ENCODE measurements around the gene NDUFB2. TPM values are rescaled to one million over a fixed set of nuclear protein-coding genes. Genes with fewer than 3 reads are reported as not detected.

The NDUFB2 gene
- total RNA-seq, 1 experiment from 2014 or later, result 152 TPM

- ChIA-PET POLR2A (interaction anchor here (0.6 to 1.5 kb wide), 2 partner anchors 13 to 176 kb away, joined by 3 to 10 read pairs; partner anchors contain the start of gene DENND2A), CTCF (interaction anchor here (0.6 to 3.2 kb wide), 38 partner anchors 9 to 357 kb away, joined by 3 to 55 read pairs (median 4); partner anchors contain the start of genes ADCK2, DENND2A and NDUFB2)
- no peak for TF ChIP-seq FOXP4 (CRISPR knock-in tag; IDR thresholded peaks at IDR 0.05)
- no peak for TF ChIP-seq CREM (CRISPR knock-in tag; IDR thresholded peaks at IDR 0.05)
- TF ChIP-seq ATF3 (CRISPR knock-in tag; conservative IDR thresholded peaks at IDR 0.05), result no peak
- no peak for TF ChIP-seq SP1 (CRISPR knock-in tag; conservative IDR thresholded peaks at IDR 0.05)
- no peak for TF ChIP-seq AR (CRISPR knock-in tag; IDR thresholded peaks at IDR 0.05)
- TF ChIP-seq STAT6 (CRISPR knock-in tag; conservative IDR thresholded peaks at IDR 0.05; ENCODE audit: low read depth), result no peak
- Mint-ChIP-seq H3K4me1 (peaks cover 11% of the 10 kb centered on the region), H3K27me3 (ENCODE audit: low read depth) (no peaks in the 10 kb centered on the region), H3K36me3 (no peaks in the 10 kb centered on the region), H3K4me3 (no peak overlapping the region), H3K9me3 (peaks cover 3% of the 10 kb centered on the region; the same call in 1 of the 2 replicates), H3K27ac (no peak overlapping the region)
- DNase-seq (ENCODE audit: low spot score) (no peak), ATAC-seq (no peak)
These were observed 42.5 kb upstream of the NDUFB2 start for GRCh38 chr7:140654109-140654387.

GRCh38 chr7:140654661-140655060 is 41.8 kb upstream of the NDUFB2 start:
- H3K9me3 Mint-ChIP-seq, result peaks cover 3% of the 10 kb centered on the region; the same call in 1 of the 2 replicates
- no peak for ATAC-seq
- TF ChIP-seq CREB1 (CRISPR knock-in tag; IDR thresholded peaks at IDR 0.05), result no peak
- no peak for TF ChIP-seq ZNF423 (CRISPR knock-in tag; IDR thresholded peaks at IDR 0.05)
- TF ChIP-seq AFF4 (CRISPR knock-in tag; IDR thresholded peaks at IDR 0.05; ENCODE audit: borderline replicate concordance), result no peak
- TF ChIP-seq SOX15 (CRISPR knock-in tag; IDR thresholded peaks at IDR 0.05), result no peak
- TF ChIP-seq RELA (CRISPR knock-in tag; IDR thresholded peaks at IDR 0.05; ENCODE audit: borderline replicate concordance), result no peak
- TF ChIP-seq USF1 (CRISPR knock-in tag; IDR thresholded peaks at IDR 0.05), result no peak
- TF ChIP-seq ZNF532 (CRISPR knock-in tag; IDR thresholded peaks at IDR 0.05; ENCODE audit: borderline replicate concordance), result no peak
- no peak for TF ChIP-seq ATF1 (CRISPR knock-in tag; IDR thresholded peaks at IDR 0.05)
- H3K4me1 Mint-ChIP-seq, result peaks cover 15% of the 10 kb centered on the region
- H3K27me3 Mint-ChIP-seq (ENCODE audit: low read depth), result no peaks in the 10 kb centered on the region
- POLR2A ChIA-PET, result no interaction called here
- no peak overlapping the region for H3K4me3 Mint-ChIP-seq
- H3K27ac Mint-ChIP-seq, result no peak overlapping the region
- CTCF ChIA-PET, result no interaction called here
- H3K36me3 Mint-ChIP-seq, result no peaks in the 10 kb centered on the region
- no peak for DNase-seq (ENCODE audit: low spot score)

Data from WTC11 (cell line).